Effector memory CD8-positive, alpha-beta T cell (primary cell): ENCODE measurements around the gene RAB5B.

Experiments used
- ATAC-seq: fragments of 150-1000 bp; cut with Tn5 transposase; replicated peaks from 2 replicates; pipeline ENCODE4 v1.10.0; 2021; ENCODE audit warnings: mild to moderate bottlenecking, moderate library complexity
- DNase-seq, 3 experiments: peaks; one replicate each; pipeline ENCODE4 v3.0.0; 2021
- H3K27ac Mint-ChIP-seq, 2 donors: one replicate each; pipeline ENCODE4 v1.8.0; 2022; ENCODE audit warnings: mild to moderate bottlenecking in 2 of 2, mixed read lengths in 2 of 2, moderate library complexity in 2 of 2
- H3K27me3 Mint-ChIP-seq, 2 donors: one replicate each; pipeline ENCODE4 v1.8.0; 2022; ENCODE audit warnings: mixed read lengths in 2 of 2
- H3K36me3 Mint-ChIP-seq: one replicate; pipeline ENCODE4 v1.8.0; 2022; ENCODE audit warnings: mild to moderate bottlenecking, moderate library complexity, mixed read lengths; ENCODE audit not compliant: insufficient read depth
- H3K4me1 Mint-ChIP-seq, 2 donors: one replicate each; pipeline ENCODE4 v1.8.0; 2022; ENCODE audit warnings: low read depth in 2 of 2, mixed read lengths in 2 of 2
- H3K4me3 Mint-ChIP-seq, 2 donors: one replicate each; pipeline ENCODE4 v1.8.0; 2022; ENCODE audit warnings: mild to moderate bottlenecking in 2 of 2, mixed read lengths in 2 of 2, moderate library complexity in 2 of 2
- H3K9me3 Mint-ChIP-seq, 2 donors: one replicate each; pipeline ENCODE4 v1.8.0; 2022; ENCODE audit warnings: mixed read lengths in 2 of 2

RAB5B gene

DNA sequence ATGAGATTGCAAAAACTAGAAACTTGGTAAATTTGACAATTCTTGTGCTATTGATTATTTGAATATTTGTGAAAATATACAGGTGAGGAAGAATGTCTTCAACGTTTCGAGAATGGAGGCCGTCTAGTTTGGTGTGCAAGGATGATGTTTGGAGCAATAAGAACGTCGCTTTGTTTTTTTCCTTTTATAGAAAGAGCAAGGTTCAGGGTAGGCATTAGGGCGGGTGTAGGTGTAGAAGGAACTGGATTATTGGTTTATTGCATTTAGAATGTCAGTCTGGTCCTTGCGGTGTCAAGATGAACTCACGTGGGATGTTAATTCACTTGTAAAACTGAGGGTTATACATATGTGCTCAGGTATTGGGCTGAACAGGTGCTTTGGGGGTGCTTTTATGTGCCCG, 69.0 kb downstream of the RAB5B start:
- ATAC-seq (no peak), DNase-seq (no peak)
- Mint-ChIP-seq H3K36me3 (peaks cover 51% of the 10 kb centered on the region), H3K4me1 (peaks cover 18 to 27% of the 10 kb centered on the region in 2 donors), H3K4me3 (peak overlapping the region; percentile 89 to 90), H3K27ac (peak overlapping the region; percentile 95 to 96), H3K27me3 (no peaks in the 10 kb centered on the region), H3K9me3 (no peaks in the 10 kb centered on the region)
